WI38 (cell line): ENCODE measurements around the gene OBSCN.

Experiments used
- H3K4me3 ChIP-seq: 2 replicates; pipeline ENCODE4 v1.5.1; 2011; ENCODE audit warnings: low read depth, mild to moderate bottlenecking, control low read depth, low read length
- TF ChIP-seq, protein P1 (sequence below): IDR thresholded peaks from 2 replicates; pipeline ENCODE4 v1.5.1; 2012; ENCODE audit warnings: low read depth, mild to moderate bottlenecking, control low read depth, low read length

Gene OBSCN

DNA sequence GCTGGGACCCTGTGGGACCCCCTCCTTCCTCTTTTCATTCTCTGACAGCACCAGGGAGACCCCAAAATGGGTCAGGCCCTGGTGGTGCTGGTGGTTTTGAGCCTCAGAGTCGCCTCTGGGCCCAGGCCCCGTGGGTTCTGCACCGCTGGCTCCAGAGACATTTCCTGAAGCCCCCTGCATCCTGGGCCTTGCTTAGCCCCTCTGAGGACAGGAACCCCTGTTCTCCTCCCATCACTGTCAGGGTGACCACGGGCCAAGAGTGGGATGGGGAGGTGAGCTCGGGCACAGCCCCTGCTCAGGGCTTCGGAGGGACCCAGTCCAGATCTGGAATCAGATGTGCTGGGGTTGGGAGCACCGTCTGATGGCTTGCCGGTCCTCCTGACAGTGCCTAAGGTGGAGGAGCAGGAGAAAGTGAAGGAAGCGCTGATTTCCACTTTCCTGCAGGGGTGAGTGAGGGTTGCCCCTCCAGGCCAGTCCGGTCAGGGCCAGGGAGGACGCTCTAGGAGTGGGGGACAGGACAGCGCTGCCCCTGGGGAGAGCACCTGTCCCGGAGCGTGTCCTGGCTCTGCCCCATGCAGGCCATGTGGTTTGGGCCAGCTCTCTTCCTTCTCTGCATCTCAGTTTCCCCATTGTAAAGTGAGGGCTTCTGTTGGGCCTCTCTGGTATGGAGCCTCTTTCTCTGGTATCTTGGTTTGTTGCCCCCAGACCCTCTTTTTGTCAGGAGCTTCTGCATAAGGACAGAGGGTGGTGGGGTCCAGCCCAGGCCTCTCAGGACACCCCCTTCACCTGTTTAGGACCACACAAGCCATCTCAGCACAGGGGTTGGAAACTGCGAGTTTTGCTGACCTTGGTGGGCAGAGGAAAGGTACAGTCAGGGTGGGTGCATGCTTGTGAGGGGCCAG, 127.8 kb downstream of the OBSCN start:
- TF ChIP-seq, protein P1, sequence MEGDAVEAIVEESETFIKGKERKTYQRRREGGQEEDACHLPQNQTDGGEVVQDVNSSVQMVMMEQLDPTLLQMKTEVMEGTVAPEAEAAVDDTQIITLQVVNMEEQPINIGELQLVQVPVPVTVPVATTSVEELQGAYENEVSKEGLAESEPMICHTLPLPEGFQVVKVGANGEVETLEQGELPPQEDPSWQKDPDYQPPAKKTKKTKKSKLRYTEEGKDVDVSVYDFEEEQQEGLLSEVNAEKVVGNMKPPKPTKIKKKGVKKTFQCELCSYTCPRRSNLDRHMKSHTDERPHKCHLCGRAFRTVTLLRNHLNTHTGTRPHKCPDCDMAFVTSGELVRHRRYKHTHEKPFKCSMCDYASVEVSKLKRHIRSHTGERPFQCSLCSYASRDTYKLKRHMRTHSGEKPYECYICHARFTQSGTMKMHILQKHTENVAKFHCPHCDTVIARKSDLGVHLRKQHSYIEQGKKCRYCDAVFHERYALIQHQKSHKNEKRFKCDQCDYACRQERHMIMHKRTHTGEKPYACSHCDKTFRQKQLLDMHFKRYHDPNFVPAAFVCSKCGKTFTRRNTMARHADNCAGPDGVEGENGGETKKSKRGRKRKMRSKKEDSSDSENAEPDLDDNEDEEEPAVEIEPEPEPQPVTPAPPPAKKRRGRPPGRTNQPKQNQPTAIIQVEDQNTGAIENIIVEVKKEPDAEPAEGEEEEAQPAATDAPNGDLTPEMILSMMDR, result no peak
- no peak overlapping the region for H3K4me3 ChIP-seq

DNA sequence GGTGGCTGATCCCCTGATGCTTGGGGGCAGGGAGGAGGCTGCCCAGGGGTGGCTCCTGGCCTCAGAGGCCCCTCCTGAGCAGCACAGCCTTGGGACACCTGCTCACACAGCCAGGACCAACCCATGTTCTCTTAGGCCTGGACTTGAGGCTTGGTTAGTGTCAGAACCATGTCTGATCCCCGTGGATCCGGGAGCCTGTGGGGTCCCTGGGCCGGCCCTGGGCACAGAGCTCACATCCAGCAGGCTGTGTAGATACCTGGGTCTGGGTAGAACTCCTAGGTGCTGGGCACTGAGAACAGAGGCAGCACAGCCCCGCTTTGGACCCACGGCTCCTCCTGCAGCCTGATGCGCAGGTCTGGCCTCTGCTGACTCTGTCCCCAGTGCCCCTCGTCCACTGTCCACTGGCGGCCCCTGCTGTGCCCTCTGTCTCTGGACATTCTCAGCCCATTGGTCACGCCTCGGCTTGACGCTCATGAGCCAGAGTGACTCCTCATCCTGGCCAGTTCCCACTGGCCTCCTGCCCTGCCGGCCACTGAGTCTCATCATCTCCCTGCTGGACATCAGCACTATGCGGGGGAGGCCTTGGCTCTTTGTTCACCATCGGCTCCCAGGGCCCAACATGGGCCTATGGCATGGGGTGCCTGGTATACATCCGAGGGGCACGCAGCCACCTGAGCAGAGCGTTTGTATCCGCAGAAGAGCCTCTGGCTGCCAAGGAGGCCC, 128.6 kb downstream of the OBSCN start:
- H3K4me3 ChIP-seq, result no peak overlapping the region
- TF ChIP-seq, protein P1, result no peak

DNA sequence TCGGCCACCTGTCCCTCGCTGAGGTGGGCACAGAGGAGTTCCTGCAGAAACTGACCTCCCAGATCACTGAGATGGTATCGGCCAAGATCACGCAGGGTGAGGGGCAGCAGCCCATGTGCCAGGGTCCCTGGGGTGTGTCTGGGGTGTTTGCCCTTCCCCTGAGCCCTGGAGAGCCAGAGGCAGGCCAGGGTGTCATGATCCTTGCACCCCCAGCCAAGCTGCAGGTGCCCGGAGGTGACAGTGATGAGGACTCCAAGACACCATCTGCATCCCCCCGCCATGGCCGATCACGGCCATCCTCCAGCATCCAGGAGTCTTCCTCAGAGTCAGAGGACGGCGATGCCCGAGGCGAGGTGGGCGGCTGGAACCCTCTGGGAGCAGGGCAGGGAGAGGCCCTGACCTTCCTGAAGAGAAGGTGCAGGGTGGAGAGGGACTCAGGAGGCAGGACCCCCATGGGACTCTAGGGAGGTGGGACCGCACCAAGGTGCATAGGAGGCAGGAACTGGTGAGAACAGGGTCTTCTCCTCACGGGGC, 129.3 kb downstream of the OBSCN start:
- TF ChIP-seq, protein P1, result no peak
- H3K4me3 ChIP-seq, result no peak overlapping the region

DNA sequence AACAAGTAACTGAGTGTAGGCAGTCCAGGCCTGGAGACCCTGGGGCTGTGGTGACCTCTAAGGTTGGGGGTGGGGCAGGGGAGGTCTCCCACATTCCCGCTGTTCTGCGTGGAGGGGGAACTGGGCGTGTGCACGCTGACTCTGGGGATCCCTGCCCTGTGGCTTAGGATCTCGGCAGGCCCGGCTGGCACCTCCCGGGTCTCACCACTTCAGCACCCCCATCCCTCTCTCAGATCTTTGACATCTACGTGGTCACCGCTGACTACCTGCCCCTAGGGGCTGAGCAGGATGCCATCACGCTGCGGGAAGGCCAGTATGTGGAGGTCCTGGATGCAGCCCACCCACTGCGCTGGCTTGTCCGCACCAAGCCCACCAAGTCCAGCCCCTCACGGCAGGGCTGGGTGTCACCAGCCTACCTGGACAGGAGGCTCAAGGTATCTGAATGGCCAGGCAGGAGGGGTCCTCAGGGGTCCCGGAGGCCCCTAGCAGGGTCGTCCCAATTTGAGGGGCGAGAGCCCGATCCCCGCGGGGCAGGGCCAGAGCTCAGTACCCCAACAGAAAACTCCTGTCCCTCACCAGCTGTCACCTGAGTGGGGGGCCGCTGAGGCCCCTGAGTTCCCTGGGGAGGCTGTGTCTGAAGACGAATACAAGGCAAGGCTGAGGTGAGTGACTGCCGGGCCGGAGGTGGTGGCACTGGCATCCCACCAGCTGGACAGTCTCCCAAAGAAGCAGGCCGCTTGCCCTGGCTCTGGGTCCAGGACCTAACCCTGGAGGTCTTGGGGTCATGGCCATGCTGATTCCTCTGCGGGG, 130.1 kb downstream of the OBSCN start:
- no peak overlapping the region for H3K4me3 ChIP-seq
- TF ChIP-seq, protein P1, result no peak

DNA sequence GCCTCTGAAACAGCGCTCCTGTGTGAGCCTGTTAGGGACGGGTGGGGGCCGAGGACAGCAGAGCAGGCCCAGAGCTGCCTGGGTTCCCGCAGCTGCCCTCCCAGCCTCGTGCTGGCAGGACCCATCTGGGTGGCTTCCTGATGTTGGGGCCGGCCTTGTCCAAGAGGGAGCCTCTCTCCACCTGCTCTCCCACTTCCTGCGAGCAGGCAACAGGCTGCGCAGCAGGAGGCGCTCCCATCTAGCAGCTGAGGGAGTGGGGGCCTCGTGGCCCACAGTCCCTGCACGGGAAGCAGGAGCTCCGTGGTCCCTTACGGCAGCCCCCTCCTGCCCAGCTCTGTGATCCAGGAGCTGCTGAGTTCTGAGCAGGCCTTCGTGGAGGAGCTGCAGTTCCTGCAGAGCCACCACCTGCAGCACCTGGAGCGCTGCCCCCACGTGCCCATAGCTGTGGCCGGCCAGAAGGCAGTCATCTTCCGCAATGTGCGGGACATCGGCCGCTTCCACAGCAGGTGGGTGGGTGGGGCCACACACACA, 130.7 kb downstream of the OBSCN start:
- no peak overlapping the region for H3K4me3 ChIP-seq
- TF ChIP-seq, protein P1, result no peak

DNA sequence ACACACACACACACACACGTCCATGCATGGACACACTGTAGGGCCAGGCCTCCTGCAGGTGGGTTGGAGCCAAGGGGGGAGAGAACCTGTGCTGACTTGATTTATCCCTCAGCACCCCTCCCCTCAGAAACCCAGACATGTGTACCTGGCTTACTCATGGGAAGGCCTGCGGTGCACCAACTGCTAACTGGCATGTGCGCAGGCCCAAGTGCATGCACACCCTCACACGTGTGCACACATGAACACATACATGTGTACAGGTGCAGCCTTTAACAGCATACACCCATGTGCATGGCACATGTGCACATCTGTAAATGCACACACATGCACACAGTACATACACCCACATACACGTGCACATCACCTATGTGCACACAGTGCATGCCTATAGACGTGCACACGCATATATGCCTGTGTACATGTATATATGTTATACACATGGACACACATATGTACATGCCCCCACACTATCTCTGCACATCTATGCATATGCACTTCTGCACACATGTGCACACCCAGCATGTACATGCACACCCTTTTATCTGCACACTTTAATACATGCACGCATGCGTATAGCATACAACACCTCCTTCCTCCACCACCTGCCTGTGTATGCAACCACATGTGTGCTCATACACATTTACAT, 131.3 kb downstream of the OBSCN start:
- TF ChIP-seq, protein P1, result no peak
- H3K4me3 ChIP-seq, result no peak overlapping the region
